KOPT-K1 (cell line): ENCODE measurements around the gene EBF3.

Source experiments
- H3K27ac ChIP-seq: fragments of 200-600 bp; sonication (generic); 2 replicates; pipeline ENCODE4 v1.5.1; 2016; ENCODE audit warnings: antibody characterized with exemption, mild to moderate bottlenecking, low read depth, low read length; ENCODE audit not compliant: poor library complexity, severe bottlenecking
- H3K36me3 ChIP-seq: fragments of 200-600 bp; sonication (generic); 2 replicates; pipeline ENCODE4 v1.5.1; 2017; ENCODE audit warnings: antibody characterized with exemption, mild to moderate bottlenecking, low read length, moderate library complexity; ENCODE audit not compliant: insufficient read depth
- H3K9me3 ChIP-seq: fragments of 200-600 bp; sonication (generic); 2 replicates; pipeline ENCODE4 v1.5.1; 2017; ENCODE audit warnings: antibody characterized with exemption, low read length, mild to moderate bottlenecking; ENCODE audit not compliant: insufficient read depth, poor library complexity, severe bottlenecking

Gene EBF3

GRCh38 chr10:129935102-129935866 is 28.8 kb downstream of the EBF3 start:
- H3K27ac ChIP-seq, result no peak overlapping the region
- H3K9me3 ChIP-seq, result no peaks in the 10 kb centered on the region
- H3K36me3 ChIP-seq, result no peaks in the 10 kb centered on the region

DNA sequence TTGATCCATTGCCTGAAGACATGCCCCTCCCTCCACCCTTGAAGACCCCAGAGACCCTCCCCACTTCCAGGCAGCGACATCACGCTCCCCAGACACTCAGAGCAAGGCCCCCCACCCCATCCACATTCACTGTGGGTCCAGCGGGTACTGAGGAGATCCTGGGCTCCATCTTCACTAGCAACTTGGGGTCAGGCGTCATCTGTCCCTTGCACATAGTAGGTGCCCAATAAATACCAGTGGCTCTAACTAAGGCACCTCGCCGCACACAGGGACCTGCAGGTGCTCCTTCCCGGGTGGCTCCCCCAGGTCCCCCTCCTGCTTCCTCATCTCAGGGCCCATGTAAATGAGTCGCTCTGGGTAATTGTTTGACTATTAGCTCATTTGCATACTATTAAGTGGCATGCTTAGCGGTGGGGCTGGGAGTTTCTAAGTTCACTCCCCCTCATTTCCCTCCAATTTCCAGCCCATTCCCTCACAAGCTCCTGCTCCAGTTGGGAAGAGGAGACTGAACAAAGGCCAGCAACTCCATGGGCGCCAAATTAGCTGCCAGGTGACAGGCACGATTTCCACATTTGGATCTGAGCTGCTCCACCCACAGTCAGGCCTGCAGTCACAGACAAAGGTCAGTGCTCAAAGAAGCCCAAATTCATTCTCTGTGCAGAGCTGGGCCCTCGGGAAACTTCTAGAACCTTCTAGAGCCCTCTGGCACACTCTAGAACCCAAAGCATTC is 29.7 kb downstream of the EBF3 start:
- H3K9me3 ChIP-seq, result no peaks in the 10 kb centered on the region
- H3K36me3 ChIP-seq, result no peaks in the 10 kb centered on the region
- no peak overlapping the region for H3K27ac ChIP-seq

- Histone ChIP-seq H3K9me3 (no peaks in the 10 kb centered on the region), H3K27ac (no peak overlapping the region), H3K36me3 (no peaks in the 10 kb centered on the region)
Observed at GRCh38 chr10:129933456-129934092, 30.5 kb downstream of the EBF3 start.

DNA sequence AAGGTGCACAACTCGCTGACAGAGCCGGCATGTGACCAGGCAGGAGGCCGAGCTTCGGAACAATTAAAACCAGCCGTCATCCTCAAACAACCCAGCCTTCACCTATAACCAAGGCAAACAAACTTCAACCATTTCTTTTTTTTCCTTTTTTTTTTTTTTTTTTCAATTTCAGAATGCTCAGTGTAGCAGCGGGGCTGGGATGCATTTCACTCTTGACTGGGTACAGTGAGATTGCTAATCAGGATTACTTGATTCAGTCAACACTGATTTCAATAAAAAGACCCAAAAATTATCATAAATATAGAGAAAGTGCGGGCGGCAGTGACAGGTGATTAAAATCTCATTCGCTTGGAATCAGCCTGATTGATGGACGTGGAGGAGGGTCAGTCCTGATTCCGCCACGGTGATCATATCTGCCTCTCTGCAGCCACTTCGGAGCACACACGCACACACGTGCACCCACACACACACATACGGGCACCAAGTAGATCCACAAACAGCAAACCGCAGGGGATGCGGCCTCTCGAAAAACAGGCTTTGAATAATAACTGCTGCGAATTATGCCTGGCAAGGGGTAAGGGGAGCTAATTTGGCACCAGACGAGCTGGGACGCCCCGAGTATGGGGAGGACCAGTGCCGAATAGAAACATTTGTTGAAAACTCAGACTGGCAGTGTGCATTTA is 31.2 kb downstream of the EBF3 start:
- no peaks in the 10 kb centered on the region for H3K9me3 ChIP-seq
- H3K36me3 ChIP-seq, result no peaks in the 10 kb centered on the region
- H3K27ac ChIP-seq, result no peak overlapping the region

DNA sequence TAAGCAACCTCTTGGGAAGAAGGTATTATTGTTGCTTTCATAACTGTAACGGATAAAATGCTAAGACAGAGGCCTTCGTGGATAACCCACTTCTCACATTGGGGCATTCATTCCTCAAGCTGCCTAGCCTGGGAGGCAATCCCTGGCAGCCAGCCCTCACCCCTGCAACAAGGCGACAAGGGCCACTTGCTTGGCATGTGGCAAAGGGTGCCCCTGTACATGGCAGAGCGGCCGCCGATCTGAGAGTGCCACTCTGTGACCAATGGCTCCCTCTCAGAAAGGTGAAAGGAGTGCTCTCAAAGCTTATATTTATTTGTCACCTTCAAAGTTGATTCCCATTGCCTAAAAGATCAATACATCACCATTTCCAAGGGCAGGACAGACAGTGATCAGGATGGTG is 31.9 kb downstream of the EBF3 start:
- Histone ChIP-seq H3K9me3 (no peaks in the 10 kb centered on the region), H3K27ac (no peak overlapping the region), H3K36me3 (no peaks in the 10 kb centered on the region)

- no peak overlapping the region for H3K27ac ChIP-seq
- H3K9me3 ChIP-seq, result no peaks in the 10 kb centered on the region
- H3K36me3 ChIP-seq, result no peaks in the 10 kb centered on the region
Observed at GRCh38 chr10:129929343-129930292, 34.5 kb downstream of the EBF3 start.

GRCh38 chr10:129927351-129928120 is 36.5 kb downstream of the EBF3 start:
- Histone ChIP-seq H3K36me3 (no peaks in the 10 kb centered on the region), H3K27ac (no peak overlapping the region), H3K9me3 (no peaks in the 10 kb centered on the region)

DNA sequence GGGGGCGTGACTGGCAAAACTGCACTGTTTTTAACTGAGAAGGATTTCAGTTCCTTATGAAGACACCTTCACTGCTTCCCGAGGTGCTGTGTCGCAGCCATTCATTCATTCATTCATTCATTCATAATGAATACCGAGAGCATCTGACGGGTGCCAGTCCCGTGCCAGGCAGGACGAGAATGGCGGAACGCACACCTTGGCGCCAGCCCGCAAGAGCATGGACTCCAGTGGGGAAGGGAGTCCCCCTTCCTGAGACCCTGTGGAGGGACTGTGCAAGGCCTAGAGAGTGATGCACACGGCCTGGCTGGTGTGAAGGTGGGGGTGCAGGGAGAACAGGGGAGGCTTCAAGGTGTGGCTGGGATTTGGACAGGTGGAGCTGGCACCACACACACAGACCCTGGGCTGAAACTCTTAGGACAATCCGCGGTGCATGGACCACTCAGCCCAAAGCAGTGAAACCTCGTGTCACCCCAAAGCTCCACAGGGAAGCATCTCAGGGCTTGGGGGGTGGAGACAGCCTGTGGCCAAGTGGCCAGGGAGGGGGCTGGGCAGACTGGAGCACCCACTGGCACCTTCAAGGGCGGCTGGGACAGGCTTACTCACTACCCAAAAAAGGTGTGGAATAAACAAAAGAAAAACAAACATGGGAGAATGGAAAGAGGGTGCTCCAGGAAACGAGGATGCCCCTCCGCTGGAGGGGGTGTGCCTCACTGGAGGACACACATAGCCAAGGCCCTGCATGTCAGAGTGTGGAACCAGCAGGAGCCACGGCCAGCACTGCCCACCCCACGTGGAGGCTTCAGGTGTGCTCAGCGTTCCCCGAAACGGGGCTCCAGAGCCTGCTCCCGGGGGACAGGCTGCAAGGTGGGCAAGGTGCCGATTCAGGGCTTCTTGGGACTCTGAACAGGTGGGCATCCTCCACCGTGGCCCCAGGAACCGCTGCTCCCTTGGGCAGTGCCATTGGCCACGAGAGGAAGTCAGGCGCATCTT is 37.7 kb downstream of the EBF3 start:
- H3K9me3 ChIP-seq, result no peaks in the 10 kb centered on the region
- no peaks in the 10 kb centered on the region for H3K36me3 ChIP-seq

GRCh38 chr10:129924375-129925085 is 39.5 kb downstream of the EBF3 start:
- H3K27ac ChIP-seq, result no peak overlapping the region
- no peaks in the 10 kb centered on the region for H3K36me3 ChIP-seq
- H3K9me3 ChIP-seq, result no peaks in the 10 kb centered on the region

More for the DNA sequence above, 37.7 kb downstream of the EBF3 start:
- H3K27ac ChIP-seq, result no peak overlapping the region

GRCh38 chr10:129922598-129923123 is 41.4 kb downstream of the EBF3 start:
- Histone ChIP-seq H3K9me3 (no peaks in the 10 kb centered on the region), H3K27ac (no peak overlapping the region), H3K36me3 (no peaks in the 10 kb centered on the region)

DNA sequence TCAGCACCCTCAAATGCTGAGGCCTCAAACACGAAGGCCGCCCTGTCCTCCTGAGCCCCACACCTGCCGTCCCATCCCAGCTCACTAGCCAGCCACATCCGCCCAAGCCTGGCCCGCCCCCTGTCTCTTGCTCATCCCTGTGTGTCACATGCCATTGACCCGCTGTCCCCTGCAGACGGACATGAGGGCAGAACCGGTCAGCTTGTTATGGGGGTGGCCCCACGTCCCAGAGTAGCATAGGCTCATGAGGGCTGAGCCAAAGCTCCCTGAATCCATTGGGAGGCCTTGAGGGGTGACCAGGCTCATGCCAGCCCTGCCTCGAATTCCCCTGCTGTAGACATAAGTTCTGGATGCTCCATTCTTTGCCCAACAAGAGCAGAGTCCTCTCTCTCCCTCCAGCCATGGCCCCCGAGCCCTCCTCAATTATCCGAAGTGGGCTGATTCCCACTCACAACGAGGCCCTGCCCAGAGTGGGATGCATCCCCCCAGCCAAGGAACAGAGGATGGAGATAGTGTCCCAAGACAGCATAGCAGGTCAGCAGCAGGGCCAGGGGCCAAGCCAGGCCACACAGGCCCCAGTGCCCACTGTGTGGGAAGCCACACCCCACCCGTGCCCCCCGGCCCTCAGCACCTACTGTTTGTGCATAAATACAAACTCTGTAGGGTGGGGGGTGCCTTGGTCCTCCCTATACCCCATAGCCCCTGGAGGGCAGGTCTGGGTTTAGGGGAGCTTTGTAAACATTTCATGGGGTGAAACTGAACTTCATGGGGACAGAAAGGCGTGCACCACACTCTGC is 42.1 kb downstream of the EBF3 start:
- no peaks in the 10 kb centered on the region for H3K9me3 ChIP-seq
- H3K27ac ChIP-seq, result no peak overlapping the region
- no peaks in the 10 kb centered on the region for H3K36me3 ChIP-seq
